ENCODE data around the gene AIG1.

GRCh38 chr6:143245656-143246055, 185.0 kb downstream of the AIG1 start:
- TF ChIP-seq CTCF (IDR thresholded peaks at IDR 0.05; ENCODE audit: insufficient read depth, low read depth, low read length) = no peak
- TF ChIP-seq EZH2 (IDR thresholded peaks at IDR 0.05; ENCODE audit: insufficient read depth, low read length) = no peak
